ENCODE results near the gene SLC6A3. TPM values are rescaled to one million over a fixed set of nuclear protein-coding genes. Genes with fewer than 3 reads are reported as not detected.

Gene SLC6A3
- total RNA-seq, 2 donors from 2014 or later = 0.18 TPM; not detected in 1

DNA sequence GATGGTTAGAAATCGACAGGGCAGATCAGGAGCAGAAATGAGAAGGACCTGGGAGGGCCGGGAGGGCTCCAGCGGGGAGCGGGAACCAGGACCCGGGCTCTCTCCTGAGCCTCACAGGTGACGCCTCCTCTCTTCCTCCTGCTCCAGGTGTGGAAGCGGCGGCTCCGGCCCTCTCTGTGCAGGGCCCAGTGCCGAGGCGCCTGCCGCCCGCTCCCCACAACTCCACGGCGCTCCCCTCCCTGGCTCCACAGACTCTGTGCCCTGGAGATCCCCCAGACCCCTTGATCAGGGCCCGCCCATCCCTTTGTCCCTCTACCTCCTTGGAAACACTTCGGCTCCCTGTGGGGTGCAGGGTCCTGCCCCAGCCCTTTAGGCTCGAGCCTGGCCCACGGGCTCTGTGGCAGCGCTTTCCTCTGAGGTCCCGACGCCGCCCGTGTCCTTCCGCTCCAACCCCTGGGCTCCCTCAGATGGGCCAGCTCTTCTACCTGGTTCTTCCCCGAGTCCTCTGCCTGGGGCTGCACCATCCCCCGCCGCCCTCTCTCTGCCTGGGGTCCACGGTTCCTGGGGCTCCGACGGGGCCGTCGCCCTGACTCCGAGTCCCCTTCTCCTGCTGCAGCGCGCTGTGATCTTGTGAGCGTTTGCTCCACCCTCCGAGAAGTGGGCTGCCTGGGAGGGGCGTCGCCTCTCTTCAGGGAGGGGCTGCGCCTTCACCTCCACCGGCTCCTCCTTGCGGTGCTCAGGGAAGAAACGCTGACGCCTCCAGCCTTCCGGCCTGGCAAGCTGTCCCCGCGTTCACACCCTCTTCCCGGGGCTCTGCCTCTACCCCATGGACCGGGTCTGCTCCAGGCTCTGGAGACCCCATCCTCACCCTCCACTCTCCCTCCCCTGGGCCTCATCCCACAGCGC, 22.4 kb upstream of the SLC6A3 start:
- no peak overlapping the region for H3K4me3 Mint-ChIP-seq
- H3K27ac Mint-ChIP-seq = peak overlapping the region; percentile 76
- 95 to 96% methylated on average over 33 to 51 of the region's 51 CpGs for WGBS, 2 experiments (ENCODE audit: insufficient coverage in 1 of 2, insufficient read length in 1 of 2)
- Histone ChIP-seq H3K27ac (ENCODE audit: low read depth, low read length) (no peak overlapping the region), H3K4me1 (ENCODE audit: control insufficient read depth, insufficient read depth, low read length) (no peaks in the 10 kb centered on the region), H3K9me3 (ENCODE audit: control insufficient read depth, low read length) (peaks cover 12% of the 10 kb centered on the region), H3K4me3 (ENCODE audit: low read length) (no peak overlapping the region), H3K36me3 (ENCODE audit: control insufficient read depth, insufficient read depth, low read length) (peaks cover 40% of the 10 kb centered on the region), H3K9ac (ENCODE audit: extremely low read depth, low read length, poor library complexity, severe bottlenecking) (no peak overlapping the region), H3K27me3 (ENCODE audit: control insufficient read depth, insufficient read depth, low read length, poor library complexity, severe bottlenecking) (no peaks in the 10 kb centered on the region)
- peak; percentile 48 for DNase-seq
- TF ChIP-seq CTCF (conservative IDR thresholded peaks at IDR 0.05) = no peak
- peaks cover 2% of the 10 kb centered on the region for H3K4me1 Mint-ChIP-seq
- H3K27me3 Mint-ChIP-seq (ENCODE audit: insufficient read depth) = no peaks in the 10 kb centered on the region
- peaks cover 8% of the 10 kb centered on the region for H3K9me3 Mint-ChIP-seq
- H3K36me3 Mint-ChIP-seq (ENCODE audit: low read depth) = peaks cover 68% of the 10 kb centered on the region

GRCh38 chr5:1466631-1467265, 21.5 kb upstream of the SLC6A3 start:
- Mint-ChIP-seq H3K4me1 (peaks cover 3% of the 10 kb centered on the region), H3K36me3 (ENCODE audit: low read depth) (peaks cover 71% of the 10 kb centered on the region), H3K9me3 (peaks cover 8% of the 10 kb centered on the region), H3K27me3 (ENCODE audit: insufficient read depth) (no peaks in the 10 kb centered on the region), H3K4me3 (no peak overlapping the region), H3K27ac (no peak overlapping the region)
- DNase-seq = peak; percentile 35
- Histone ChIP-seq H3K9ac (ENCODE audit: extremely low read depth, low read length, poor library complexity, severe bottlenecking) (no peak overlapping the region), H3K4me3 (ENCODE audit: low read length) (no peak overlapping the region), H3K27ac (ENCODE audit: low read depth, low read length) (no peak overlapping the region), H3K36me3 (ENCODE audit: control insufficient read depth, insufficient read depth, low read length) (peaks cover 43% of the 10 kb centered on the region), H3K9me3 (ENCODE audit: control insufficient read depth, low read length) (peaks cover 12% of the 10 kb centered on the region), H3K4me1 (ENCODE audit: control insufficient read depth, insufficient read depth, low read length) (no peaks in the 10 kb centered on the region), H3K27me3 (ENCODE audit: control insufficient read depth, insufficient read depth, low read length, poor library complexity, severe bottlenecking) (no peaks in the 10 kb centered on the region)
- TF ChIP-seq CTCF (conservative IDR thresholded peaks at IDR 0.05) = no peak
- 94 to 99% methylated on average over 20 to 37 of the region's 37 CpGs for whole genome bisulfite sequencing, 2 experiments (ENCODE audit: insufficient coverage in 1 of 2, insufficient read length in 1 of 2)

- Mint-ChIP-seq H3K36me3 (ENCODE audit: low read depth) (peaks cover 72% of the 10 kb centered on the region), H3K4me3 (no peak overlapping the region), H3K9me3 (peaks cover 8% of the 10 kb centered on the region), H3K27me3 (ENCODE audit: insufficient read depth) (no peaks in the 10 kb centered on the region), H3K4me1 (peaks cover 3% of the 10 kb centered on the region), H3K27ac (no peak overlapping the region)
- Histone ChIP-seq H3K4me1 (ENCODE audit: control insufficient read depth, insufficient read depth, low read length) (no peaks in the 10 kb centered on the region), H3K4me3 (ENCODE audit: low read length) (no peak overlapping the region), H3K9me3 (ENCODE audit: control insufficient read depth, low read length) (peaks cover 12% of the 10 kb centered on the region), H3K36me3 (ENCODE audit: control insufficient read depth, insufficient read depth, low read length) (peaks cover 47% of the 10 kb centered on the region), H3K27ac (ENCODE audit: low read depth, low read length) (no peak overlapping the region), H3K9ac (ENCODE audit: extremely low read depth, low read length, poor library complexity, severe bottlenecking) (no peak overlapping the region), H3K27me3 (ENCODE audit: control insufficient read depth, insufficient read depth, low read length, poor library complexity, severe bottlenecking) (no peaks in the 10 kb centered on the region)
- 95 to 99% methylated on average over 25 to 30 of the region's 30 CpGs for WGBS, 2 experiments (ENCODE audit: insufficient coverage in 1 of 2, insufficient read length in 1 of 2)
- TF ChIP-seq CTCF (conservative IDR thresholded peaks at IDR 0.05) = no peak
- peak; percentile 34 for DNase-seq
Measured at GRCh38 chr5:1465966-1466471, 20.8 kb upstream of the SLC6A3 start.
